ENCODE measurements around the gene HARS1.
"Not testable (repeated sequence)": the region's sequence is repeated elsewhere in the genome, so short reads cannot be mapped to it uniquely, and the experiment has no call there.

Gene HARS1, protein sequence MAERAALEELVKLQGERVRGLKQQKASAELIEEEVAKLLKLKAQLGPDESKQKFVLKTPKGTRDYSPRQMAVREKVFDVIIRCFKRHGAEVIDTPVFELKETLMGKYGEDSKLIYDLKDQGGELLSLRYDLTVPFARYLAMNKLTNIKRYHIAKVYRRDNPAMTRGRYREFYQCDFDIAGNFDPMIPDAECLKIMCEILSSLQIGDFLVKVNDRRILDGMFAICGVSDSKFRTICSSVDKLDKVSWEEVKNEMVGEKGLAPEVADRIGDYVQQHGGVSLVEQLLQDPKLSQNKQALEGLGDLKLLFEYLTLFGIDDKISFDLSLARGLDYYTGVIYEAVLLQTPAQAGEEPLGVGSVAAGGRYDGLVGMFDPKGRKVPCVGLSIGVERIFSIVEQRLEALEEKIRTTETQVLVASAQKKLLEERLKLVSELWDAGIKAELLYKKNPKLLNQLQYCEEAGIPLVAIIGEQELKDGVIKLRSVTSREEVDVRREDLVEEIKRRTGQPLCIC

DNA sequence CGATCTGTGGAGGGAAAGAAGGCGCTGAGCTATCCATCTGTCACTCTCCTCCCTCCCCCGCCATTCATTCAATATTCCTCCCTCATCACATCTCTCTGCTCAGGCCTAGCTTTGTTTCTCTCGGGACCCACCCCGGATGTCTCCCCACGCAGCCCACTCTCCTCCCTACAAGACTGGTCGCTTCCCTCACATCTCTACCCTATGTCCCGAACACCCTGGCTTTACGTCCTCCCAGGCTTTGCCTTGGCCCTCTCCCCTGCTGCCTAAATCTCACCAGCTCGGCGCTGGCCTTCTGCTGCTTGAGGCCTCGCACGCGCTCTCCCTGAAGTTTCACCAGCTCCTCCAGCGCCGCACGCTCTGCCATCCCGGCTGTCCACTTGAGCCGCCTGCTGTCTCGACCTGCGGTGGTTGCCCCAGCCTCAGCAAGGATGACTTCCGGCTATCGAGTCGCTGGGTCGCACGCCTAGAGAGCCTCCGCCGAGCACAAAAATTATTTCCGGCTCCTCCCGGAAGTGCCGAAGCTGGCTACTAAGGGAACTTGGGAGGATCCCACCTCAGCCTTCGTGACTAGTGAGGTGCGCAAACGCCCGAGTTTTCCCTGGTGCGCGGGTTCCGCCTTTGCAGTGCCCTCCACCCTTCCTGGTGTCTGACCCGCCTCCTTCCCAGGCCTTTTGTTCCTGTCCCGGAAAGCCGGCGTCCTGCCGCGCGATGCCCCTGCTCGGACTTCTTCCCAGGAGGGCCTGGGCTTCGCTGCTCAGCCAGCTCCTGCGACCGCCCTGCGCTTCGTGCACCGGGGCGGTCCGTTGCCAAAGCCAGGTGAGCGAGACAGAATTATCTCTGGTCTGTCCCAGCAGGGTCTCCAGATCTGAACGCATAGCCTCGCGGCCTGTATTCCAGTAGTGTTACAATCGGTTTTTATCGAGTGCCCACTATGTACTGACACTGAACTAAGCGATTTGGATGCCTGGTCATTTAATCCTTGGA lies at the start of gene HARS1, which contains the start of gene HARS2:
HARS1 (minus strand) TSS at position 430 of the 984 bp plus-strand sequence; CDS start at position 364, 66 bp downstream.
HARS2 (plus strand) TSS at position 515 of the 984 bp plus-strand sequence; CDS start at position 709, 194 bp downstream.
- peaks cover 30% of the 10 kb centered on the region for H3K4me1 ChIP-seq (ENCODE audit: control insufficient read depth, insufficient read depth, low read length)
- peaks cover 36% of the 10 kb centered on the region for H3K36me3 ChIP-seq (ENCODE audit: control insufficient read depth, insufficient read depth, low read length, severe bottlenecking)
- DNase-seq (ENCODE audit: low read depth) = peak; percentile 98
- H3K4me3 ChIP-seq (ENCODE audit: low read length) = peak within 1 kb of the TSS; percentile 92
- no peaks in the 10 kb centered on the region for H3K9me3 ChIP-seq (ENCODE audit: control insufficient read depth, low read length)
- H3K27me3 ChIP-seq (replicated peaks; ENCODE audit: control insufficient read depth, insufficient read depth, low read length) = no peaks in the 10 kb centered on the region
- H3K9ac ChIP-seq (ENCODE audit: low read length) = peak within 1 kb of the TSS; percentile 96

DNA sequence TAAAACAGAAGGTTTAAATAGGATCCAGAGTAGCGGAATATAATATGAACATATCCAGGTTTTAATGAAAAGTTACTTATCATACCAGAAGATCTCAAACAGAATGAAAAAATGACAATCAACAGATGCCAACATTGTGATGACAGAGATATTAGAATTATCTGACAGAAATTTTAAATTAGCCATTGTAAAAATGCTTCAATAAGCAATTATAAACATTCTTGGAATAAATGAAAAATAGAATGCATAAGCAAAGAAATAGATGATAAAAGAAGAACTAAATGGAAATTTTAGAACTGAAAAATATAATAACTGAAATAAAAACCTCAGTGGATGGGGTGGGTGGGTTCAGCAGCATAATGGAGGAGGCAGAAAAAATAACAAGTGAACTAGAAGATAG lies 46.3 kb upstream of the HARS1 start:
- H3K4me3 ChIP-seq (ENCODE audit: low read length) = no peak overlapping the region
- H3K9ac ChIP-seq (ENCODE audit: low read length) = no peak overlapping the region
- peaks cover 15% of the 10 kb centered on the region for H3K9me3 ChIP-seq (ENCODE audit: control insufficient read depth, low read length)
- no peaks in the 10 kb centered on the region for H3K4me1 ChIP-seq (ENCODE audit: control insufficient read depth, insufficient read depth, low read length)
- DNase-seq (ENCODE audit: low read depth) = no peak
- peaks cover 5% of the 10 kb centered on the region for H3K27me3 ChIP-seq (replicated peaks; ENCODE audit: control insufficient read depth, insufficient read depth, low read length)
- H3K36me3 ChIP-seq (ENCODE audit: control insufficient read depth, insufficient read depth, low read length, severe bottlenecking) = no peaks in the 10 kb centered on the region

GRCh38 chr5:140734354-140734753 lies 43.2 kb upstream of the HARS1 start:
- no peaks in the 10 kb centered on the region for H3K36me3 ChIP-seq (ENCODE audit: control insufficient read depth, insufficient read depth, low read length, severe bottlenecking)
- no peak overlapping the region for H3K4me3 ChIP-seq (ENCODE audit: low read length)
- peaks cover 5% of the 10 kb centered on the region for H3K27me3 ChIP-seq (replicated peaks; ENCODE audit: control insufficient read depth, insufficient read depth, low read length)
- H3K9me3 ChIP-seq (ENCODE audit: control insufficient read depth, low read length) = peaks cover 3% of the 10 kb centered on the region
- no peaks in the 10 kb centered on the region for H3K4me1 ChIP-seq (ENCODE audit: control insufficient read depth, insufficient read depth, low read length)
- no peak for DNase-seq (ENCODE audit: low read depth)
- no peak overlapping the region for H3K9ac ChIP-seq (ENCODE audit: low read length)

- Histone ChIP-seq H3K4me1 (ENCODE audit: control insufficient read depth, insufficient read depth, low read length) (no peaks in the 10 kb centered on the region), H3K4me3 (ENCODE audit: low read length) (no peak overlapping the region), H3K36me3 (ENCODE audit: control insufficient read depth, insufficient read depth, low read length, severe bottlenecking) (no peaks in the 10 kb centered on the region), H3K9ac (ENCODE audit: low read length) (no peak overlapping the region), H3K27me3 (replicated peaks; ENCODE audit: control insufficient read depth, insufficient read depth, low read length) (peaks cover 5% of the 10 kb centered on the region), H3K9me3 (ENCODE audit: control insufficient read depth, low read length) (peaks cover 3% of the 10 kb centered on the region)
- DNase-seq (ENCODE audit: low read depth) = no peak
These were observed 41.9 kb upstream of the HARS1 start for GRCh38 chr5:140733098-140733497.

DNA sequence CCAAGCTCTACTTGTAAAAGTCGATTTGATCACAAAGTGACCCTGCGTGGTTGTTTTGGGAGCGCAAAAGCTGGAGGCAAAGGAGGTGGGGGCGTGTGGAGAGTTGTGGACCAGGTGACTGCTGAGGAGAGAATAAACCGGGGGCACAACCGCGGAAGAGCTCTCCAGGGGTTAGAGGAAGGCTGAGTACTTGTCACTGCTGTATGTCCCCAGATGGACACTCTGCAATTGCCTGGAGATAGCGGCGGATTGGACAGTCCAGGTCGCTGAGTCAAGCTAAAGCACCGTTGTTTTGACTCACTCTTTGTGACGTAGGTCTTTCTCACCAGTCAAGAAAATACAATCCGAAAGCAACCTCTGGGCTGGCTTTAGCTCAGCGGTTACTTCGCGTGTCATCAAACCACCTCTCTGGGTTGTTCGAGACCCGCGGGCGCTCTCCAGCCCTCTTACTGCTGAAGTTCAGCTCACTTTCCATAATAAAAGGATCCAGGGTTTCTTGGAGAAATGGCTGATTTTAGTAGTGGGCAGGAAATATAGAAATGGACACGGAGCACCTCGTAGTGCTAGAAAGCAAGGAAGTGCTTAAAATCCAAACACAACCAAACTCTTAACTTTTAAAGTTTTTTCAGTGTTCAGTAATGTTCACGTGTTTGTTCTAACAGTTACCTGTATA lies 34.8 kb upstream of the HARS1 start:
- Histone ChIP-seq H3K9ac (ENCODE audit: low read length) (no peak overlapping the region), H3K4me1 (ENCODE audit: control insufficient read depth, insufficient read depth, low read length) (no peaks in the 10 kb centered on the region), H3K27me3 (replicated peaks; ENCODE audit: control insufficient read depth, insufficient read depth, low read length) (no peaks in the 10 kb centered on the region), H3K4me3 (ENCODE audit: low read length) (peak overlapping the region; percentile 74), H3K9me3 (ENCODE audit: control insufficient read depth, low read length) (no peaks in the 10 kb centered on the region), H3K36me3 (ENCODE audit: control insufficient read depth, insufficient read depth, low read length, severe bottlenecking) (no peaks in the 10 kb centered on the region)
- peak; percentile 79 for DNase-seq (ENCODE audit: low read depth)

DNA sequence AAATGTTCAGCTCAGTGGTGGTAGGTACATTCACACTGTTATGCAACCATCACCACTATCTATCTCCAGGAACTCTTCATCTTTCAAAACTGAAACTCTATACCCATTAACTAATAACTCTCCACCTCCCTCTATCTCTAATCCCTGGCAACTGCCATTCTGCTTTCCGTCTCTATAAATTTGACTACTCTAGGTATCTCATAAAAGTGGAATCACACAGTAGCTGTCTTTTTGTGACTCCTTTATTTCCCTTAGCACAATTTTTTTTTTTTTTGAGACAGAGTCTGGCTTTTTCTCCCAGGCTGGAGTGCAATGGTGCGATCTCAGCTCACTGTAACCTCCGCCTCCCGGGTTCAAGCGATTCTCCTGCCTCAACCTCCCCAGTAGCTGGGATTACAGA lies 30.2 kb upstream of the HARS1 start:
- H3K9me3 ChIP-seq (ENCODE audit: control insufficient read depth, low read length); H3K9ac ChIP-seq (ENCODE audit: low read length); H3K27me3 ChIP-seq (replicated peaks; ENCODE audit: control insufficient read depth, insufficient read depth, low read length); DNase-seq (ENCODE audit: low read depth); H3K36me3 ChIP-seq (ENCODE audit: control insufficient read depth, insufficient read depth, low read length, severe bottlenecking); H3K4me3 ChIP-seq (ENCODE audit: low read length); H3K4me1 ChIP-seq (ENCODE audit: control insufficient read depth, insufficient read depth, low read length): not testable (repeated sequence)

DNA sequence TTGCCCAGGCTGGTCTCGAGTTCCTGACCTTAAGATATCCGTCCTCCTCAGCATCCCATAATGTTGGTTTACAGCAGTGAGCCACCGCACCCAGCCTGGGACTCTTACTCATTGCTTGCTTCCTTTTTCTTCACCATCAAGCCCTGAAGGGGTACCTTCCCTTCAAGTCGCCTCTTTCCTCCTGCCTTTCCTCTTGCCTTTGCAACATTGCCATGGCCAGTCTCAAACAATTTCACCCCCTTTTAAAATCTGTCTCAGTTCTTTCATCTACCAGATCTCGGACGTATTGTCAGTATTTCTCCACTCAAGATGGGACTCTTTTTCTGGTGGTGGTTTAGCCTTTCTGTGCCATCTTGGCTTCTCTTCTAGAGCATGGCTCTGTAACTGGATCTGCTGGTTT lies 29.6 kb upstream of the HARS1 start:
- not testable (repeated sequence) for DNase-seq (ENCODE audit: low read depth); H3K9me3 ChIP-seq (ENCODE audit: control insufficient read depth, low read length); H3K4me1 ChIP-seq (ENCODE audit: control insufficient read depth, insufficient read depth, low read length); H3K27me3 ChIP-seq (replicated peaks; ENCODE audit: control insufficient read depth, insufficient read depth, low read length); H3K9ac ChIP-seq (ENCODE audit: low read length); H3K4me3 ChIP-seq (ENCODE audit: low read length); H3K36me3 ChIP-seq (ENCODE audit: control insufficient read depth, insufficient read depth, low read length, severe bottlenecking)

DNA sequence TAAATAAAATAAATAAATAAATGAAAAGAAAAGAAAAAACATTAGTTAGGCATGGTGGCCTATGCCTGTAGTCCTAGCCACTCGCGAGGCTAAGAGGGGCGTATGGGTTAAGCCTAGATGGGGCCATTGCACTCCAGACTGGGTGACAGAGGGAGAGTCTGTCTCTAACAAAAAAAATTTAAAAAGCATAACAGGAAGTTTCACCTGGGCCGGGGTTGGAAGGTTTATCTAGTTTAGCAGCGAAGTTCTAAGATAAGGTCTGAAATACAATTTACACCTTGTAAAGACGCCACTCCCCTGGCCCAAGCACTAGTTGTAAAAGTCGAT lies 27.1 kb upstream of the HARS1 start:
- no peak for DNase-seq (ENCODE audit: low read depth)
- H3K9ac ChIP-seq (ENCODE audit: low read length) = no peak overlapping the region

DNA sequence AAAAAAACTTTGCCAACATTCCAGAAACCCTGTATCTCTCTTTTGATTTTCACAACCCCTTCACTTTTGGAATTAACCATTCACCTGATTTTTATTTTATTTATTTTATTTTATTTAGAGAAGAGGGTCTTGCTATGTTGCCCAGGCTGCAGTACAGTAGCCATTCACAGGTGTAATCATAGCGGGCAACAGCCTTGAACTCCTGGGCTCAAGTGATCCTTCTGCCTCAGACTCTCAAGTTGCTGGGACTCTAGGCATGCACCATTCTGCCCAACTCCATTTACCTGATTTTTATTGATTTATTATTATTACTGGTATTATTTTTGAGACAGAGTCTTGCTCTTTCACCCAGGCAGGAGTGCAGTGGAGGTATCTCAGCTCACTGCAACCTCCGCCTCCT lies 25.1 kb upstream of the HARS1 start:
- H3K9me3 ChIP-seq (ENCODE audit: control insufficient read depth, low read length); H3K4me3 ChIP-seq (ENCODE audit: low read length); H3K36me3 ChIP-seq (ENCODE audit: control insufficient read depth, insufficient read depth, low read length, severe bottlenecking); H3K4me1 ChIP-seq (ENCODE audit: control insufficient read depth, insufficient read depth, low read length); H3K9ac ChIP-seq (ENCODE audit: low read length); DNase-seq (ENCODE audit: low read depth); H3K27me3 ChIP-seq (replicated peaks; ENCODE audit: control insufficient read depth, insufficient read depth, low read length): not testable (repeated sequence)

More for the DNA sequence above, 27.1 kb upstream of the HARS1 start:
- Histone ChIP-seq H3K36me3 (ENCODE audit: control insufficient read depth, insufficient read depth, low read length, severe bottlenecking) (no peaks in the 10 kb centered on the region), H3K4me1 (ENCODE audit: control insufficient read depth, insufficient read depth, low read length) (no peaks in the 10 kb centered on the region), H3K4me3 (ENCODE audit: low read length) (no peak overlapping the region), H3K27me3 (replicated peaks; ENCODE audit: control insufficient read depth, insufficient read depth, low read length) (no peaks in the 10 kb centered on the region), H3K9me3 (ENCODE audit: control insufficient read depth, low read length) (no peaks in the 10 kb centered on the region)

DNA sequence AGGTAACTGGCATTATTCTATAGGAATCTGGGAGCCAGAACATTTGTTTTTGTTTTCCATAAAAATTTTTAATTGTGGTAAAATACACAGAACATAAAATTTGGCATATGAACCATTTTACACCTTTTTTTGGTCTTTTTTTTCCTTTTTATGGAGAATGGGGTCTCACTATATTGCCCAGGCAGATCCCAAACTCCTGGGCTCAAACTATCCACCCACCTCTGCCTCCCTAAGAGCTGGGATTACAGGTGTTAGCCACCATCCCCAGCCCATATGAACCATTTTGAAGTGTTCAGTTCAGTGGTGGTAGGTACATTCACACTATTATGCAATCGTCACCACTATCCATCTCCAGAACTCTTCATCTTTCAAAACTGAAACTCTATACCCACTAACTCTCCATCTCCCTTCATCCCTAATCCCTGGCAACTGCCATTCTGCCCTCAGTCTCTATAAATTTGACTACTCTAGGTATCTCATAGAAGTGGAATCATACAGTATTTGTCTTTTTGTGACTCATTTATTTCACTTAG lies 22.5 kb upstream of the HARS1 start:
- H3K27me3 ChIP-seq (replicated peaks; ENCODE audit: control insufficient read depth, insufficient read depth, low read length) = no peaks in the 10 kb centered on the region
- no peak overlapping the region for H3K9ac ChIP-seq (ENCODE audit: low read length)
- no peak overlapping the region for H3K4me3 ChIP-seq (ENCODE audit: low read length)
- no peak for DNase-seq (ENCODE audit: low read depth)
- H3K9me3 ChIP-seq (ENCODE audit: control insufficient read depth, low read length) = no peaks in the 10 kb centered on the region
- H3K4me1 ChIP-seq (ENCODE audit: control insufficient read depth, insufficient read depth, low read length) = peaks cover 5% of the 10 kb centered on the region
- H3K36me3 ChIP-seq (ENCODE audit: control insufficient read depth, insufficient read depth, low read length, severe bottlenecking) = no peaks in the 10 kb centered on the region

Data from adipocyte (in vitro differentiated cells).